Measurements from ENCODE around the gene VPS13C.

DNA sequence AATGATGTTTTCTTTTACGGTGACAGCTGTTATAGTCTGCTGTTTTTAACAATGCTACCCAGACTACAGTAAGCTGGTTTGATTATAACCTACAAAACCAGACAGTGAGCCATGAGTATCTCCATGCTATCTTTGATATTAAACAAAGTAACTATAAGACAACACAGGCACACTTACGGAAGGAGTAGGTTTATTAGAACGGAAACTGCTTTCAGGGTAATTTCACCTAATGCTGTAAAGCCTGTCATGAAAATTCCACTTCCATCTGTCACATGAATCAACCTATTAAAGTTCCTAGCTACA lies 33.0 kb downstream of the VPS13C start:
- TF ChIP-seq, protein P1, sequence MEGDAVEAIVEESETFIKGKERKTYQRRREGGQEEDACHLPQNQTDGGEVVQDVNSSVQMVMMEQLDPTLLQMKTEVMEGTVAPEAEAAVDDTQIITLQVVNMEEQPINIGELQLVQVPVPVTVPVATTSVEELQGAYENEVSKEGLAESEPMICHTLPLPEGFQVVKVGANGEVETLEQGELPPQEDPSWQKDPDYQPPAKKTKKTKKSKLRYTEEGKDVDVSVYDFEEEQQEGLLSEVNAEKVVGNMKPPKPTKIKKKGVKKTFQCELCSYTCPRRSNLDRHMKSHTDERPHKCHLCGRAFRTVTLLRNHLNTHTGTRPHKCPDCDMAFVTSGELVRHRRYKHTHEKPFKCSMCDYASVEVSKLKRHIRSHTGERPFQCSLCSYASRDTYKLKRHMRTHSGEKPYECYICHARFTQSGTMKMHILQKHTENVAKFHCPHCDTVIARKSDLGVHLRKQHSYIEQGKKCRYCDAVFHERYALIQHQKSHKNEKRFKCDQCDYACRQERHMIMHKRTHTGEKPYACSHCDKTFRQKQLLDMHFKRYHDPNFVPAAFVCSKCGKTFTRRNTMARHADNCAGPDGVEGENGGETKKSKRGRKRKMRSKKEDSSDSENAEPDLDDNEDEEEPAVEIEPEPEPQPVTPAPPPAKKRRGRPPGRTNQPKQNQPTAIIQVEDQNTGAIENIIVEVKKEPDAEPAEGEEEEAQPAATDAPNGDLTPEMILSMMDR (IDR thresholded peaks at IDR 0.05 in 4 of 5, conservative IDR thresholded peaks at IDR 0.05 in 1 of 5), result no peak
- TF ChIP-seq POLR2A (IDR thresholded peaks at IDR 0.05), result no peak
